Spinal cord (tissue), 10 donors: ENCODE results near the gene MYH11. TPM values are rescaled to one million over a fixed set of nuclear protein-coding genes. Genes with fewer than 3 reads are reported as not detected.
"Not testable (repeated sequence)": the region's sequence is repeated elsewhere in the genome, so short reads cannot be mapped to it uniquely, and the experiment has no call there.

Source experiments
- DNase-seq, 6 donors: peaks; one replicate each; pipeline versions ENCODE4 v3.0.0 to v3.0.0-alpha.2; 2013 to 2015; ENCODE audit warnings: low spot score in 6 of 6, low read depth in 4 of 6
- H3K27ac ChIP-seq: one replicate; pipeline ENCODE4 v1.5.1; 2013; ENCODE audit warnings: low read depth, low read length, control low read depth
- H3K27me3 ChIP-seq: one replicate; pipeline ENCODE4 v1.6.1; 2013; ENCODE audit warnings: low read length; ENCODE audit not compliant: control insufficient read depth, insufficient read depth
- H3K36me3 ChIP-seq: one replicate; pipeline ENCODE4 v1.6.1; 2013; ENCODE audit warnings: low read length; ENCODE audit not compliant: control insufficient read depth, insufficient read depth
- H3K4me1 ChIP-seq: one replicate; pipeline ENCODE4 v1.6.1; 2013; ENCODE audit warnings: low read length; ENCODE audit not compliant: control insufficient read depth, insufficient read depth
- H3K4me3 ChIP-seq: one replicate; pipeline ENCODE4 v1.5.1; 2013; ENCODE audit warnings: low read depth, low read length, control low read depth
- H3K9me3 ChIP-seq: one replicate; pipeline ENCODE4 v1.6.1; 2013; ENCODE audit warnings: low read length; ENCODE audit not compliant: control insufficient read depth, insufficient read depth
- WGBS: methylation state at CpG from one replicate; pipeline ENCODE4 v1.1.5; 2013; ENCODE audit warnings: missing lambda C conversion rate; ENCODE audit not compliant: insufficient coverage; 5-methylcytosine and 5-hydroxymethylcytosine counted together
- polyA plus RNA-seq, 2 donors: library from polyadenylated mRNA; unstranded; fragments of 120-200 nt; gene quantifications; one replicate each; pipeline ENCODE4 v1.2.1, GENCODE V29; 2013; ENCODE audit not compliant: insufficient read length in 2 of 2
- total RNA-seq, 2 donors: library from RNA; depleted of rRNA in 1 of 2; stranded (reverse); fragments of 120-200 nt in 1 of 2; fragments of >200 nt in 1 of 2; gene quantifications; one replicate each; pipeline versions ENCODE4 v1.2.3 to v1.2.4, GENCODE V29; 2013 to 2014
- donor health status: healthy.

MYH11 gene
- total and polyA plus RNA-seq, 4 donors, result 0.93 to 10.6 (median 3.5) TPM

DNA sequence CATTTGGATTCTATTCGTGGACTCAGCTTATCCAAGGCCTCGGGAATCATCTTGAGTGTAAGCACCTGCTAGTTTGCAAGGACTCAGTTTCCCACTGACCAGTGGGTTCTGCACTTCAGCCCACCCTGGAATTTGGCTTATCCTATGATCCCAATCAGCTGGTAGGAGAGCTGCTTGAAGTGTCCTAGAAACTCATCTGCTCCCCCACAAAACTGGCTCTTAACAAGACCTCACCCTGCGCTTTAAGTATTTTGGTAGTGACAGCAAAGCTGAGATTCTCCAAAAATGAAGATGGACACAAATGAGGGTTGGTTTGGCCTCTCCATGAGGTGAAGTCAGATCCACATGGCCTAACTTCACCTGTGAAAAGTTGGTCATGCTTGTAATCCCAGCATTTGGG is 149.5 kb downstream of the MYH11 start:
- WGBS, result 100% methylated on average over 1 of the region's 3 CpGs
- DNase-seq, result no peak
- H3K4me3 ChIP-seq, result no peak overlapping the region
- no peaks in the 10 kb centered on the region for H3K27me3 ChIP-seq
- peaks cover 10% of the 10 kb centered on the region for H3K36me3 ChIP-seq
- H3K27ac ChIP-seq, result no peak overlapping the region
- no peaks in the 10 kb centered on the region for H3K9me3 ChIP-seq
- H3K4me1 ChIP-seq, result no peaks in the 10 kb centered on the region

DNA sequence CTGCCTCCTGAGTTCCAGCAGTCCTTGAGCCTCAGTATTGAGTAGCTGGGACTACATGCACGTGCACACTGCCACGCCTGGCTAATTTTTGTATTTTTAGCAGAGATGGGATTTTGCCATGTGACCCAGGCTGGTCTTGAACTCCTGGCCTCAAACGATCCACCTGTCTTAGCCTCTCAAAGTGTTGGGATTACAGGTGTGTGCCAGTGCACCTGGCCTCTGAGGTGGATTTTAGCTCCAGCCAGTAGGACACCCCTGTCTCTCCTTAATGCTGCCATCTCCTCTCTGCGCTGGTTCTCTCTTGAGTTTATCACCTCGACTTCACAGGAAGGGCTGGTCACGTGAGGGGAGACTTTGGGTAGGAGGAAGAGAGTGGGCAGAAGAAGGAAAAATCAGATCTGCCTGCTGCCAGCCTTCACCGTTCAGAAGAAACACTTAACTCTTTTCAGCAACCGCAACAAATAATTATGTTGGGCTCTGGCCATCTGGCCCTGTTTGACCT is 151.7 kb downstream of the MYH11 start:
- Histone ChIP-seq H3K27ac (no peak overlapping the region), H3K4me1 (no peaks in the 10 kb centered on the region), H3K36me3 (peaks cover 18% of the 10 kb centered on the region), H3K4me3 (no peak overlapping the region), H3K27me3 (no peaks in the 10 kb centered on the region), H3K9me3 (no peaks in the 10 kb centered on the region)
- DNase-seq, result no peak
- WGBS, result 93% methylated on average over 3 of the region's 8 CpGs

DNA sequence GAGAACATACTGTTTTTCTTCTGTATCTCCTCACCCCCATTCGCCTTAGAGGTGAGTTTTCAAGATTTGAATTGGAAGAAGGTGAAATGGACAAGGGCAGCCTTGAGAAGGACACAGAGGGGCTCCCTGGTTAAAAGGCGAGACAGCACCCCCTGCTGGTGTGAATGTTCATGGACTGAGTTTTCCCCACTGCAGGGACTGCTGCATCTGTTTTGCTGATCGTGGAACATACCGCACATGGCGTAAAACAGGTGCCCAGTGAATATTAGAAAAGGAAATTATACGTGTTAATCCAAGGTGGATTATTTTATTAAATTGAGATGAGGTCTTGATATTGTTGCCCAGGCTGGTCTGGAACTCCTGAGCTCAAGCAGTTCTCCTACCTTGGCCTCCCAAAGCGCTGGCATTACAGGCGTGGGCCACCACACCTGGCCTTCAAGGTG is 152.3 kb downstream of the MYH11 start:
- H3K4me3 ChIP-seq, result no peak overlapping the region
- DNase-seq, result peak; percentile 19 to 77 (median 52)
- 54% methylated on average over 7 of the region's 8 CpGs for WGBS
- no peaks in the 10 kb centered on the region for H3K4me1 ChIP-seq
- H3K27ac ChIP-seq, result no peak overlapping the region
- no peaks in the 10 kb centered on the region for H3K27me3 ChIP-seq
- no peaks in the 10 kb centered on the region for H3K9me3 ChIP-seq
- peaks cover 21% of the 10 kb centered on the region for H3K36me3 ChIP-seq

DNA sequence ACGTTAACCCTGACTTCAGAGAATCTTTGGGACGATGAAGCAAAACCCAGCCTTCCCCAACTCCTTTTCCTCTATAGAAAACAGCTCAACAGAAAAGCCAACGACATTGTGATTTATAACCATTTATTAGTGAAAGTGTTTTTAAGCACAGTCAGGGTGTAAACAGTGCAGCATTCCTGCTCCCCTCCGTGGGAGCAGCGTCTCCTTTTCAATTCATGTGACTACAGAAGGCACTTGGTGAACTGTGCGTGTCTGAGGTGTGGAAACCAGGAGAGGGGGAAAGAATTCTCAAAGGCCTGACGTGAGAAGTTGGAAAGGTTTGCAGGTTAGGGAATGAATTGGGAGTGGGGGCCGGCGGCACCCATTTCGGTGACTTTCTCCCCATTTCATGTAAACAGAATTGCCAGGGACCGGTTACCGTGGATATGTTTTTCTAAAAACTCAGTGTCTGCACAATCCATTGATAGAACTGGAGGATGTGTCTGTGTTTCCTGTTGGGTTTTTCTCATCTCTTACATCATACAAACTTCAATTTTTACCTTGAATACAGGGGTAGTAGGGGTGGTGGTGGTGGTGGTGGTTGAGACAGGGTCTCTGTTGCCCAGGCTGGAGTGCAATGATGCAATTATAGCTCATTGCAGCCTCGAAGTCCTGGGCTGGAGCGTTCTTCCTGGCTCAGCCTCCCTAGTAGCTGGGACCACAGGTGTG is 153.6 kb downstream of the MYH11 start:
- no peak overlapping the region for H3K4me3 ChIP-seq
- H3K9me3 ChIP-seq, result no peaks in the 10 kb centered on the region
- WGBS, result 59% methylated on average over 4 of the region's 14 CpGs
- H3K36me3 ChIP-seq, result peaks cover 35% of the 10 kb centered on the region
- H3K4me1 ChIP-seq, result no peaks in the 10 kb centered on the region
- no peaks in the 10 kb centered on the region for H3K27me3 ChIP-seq
- no peak overlapping the region for H3K27ac ChIP-seq
- no peak for DNase-seq

DNA sequence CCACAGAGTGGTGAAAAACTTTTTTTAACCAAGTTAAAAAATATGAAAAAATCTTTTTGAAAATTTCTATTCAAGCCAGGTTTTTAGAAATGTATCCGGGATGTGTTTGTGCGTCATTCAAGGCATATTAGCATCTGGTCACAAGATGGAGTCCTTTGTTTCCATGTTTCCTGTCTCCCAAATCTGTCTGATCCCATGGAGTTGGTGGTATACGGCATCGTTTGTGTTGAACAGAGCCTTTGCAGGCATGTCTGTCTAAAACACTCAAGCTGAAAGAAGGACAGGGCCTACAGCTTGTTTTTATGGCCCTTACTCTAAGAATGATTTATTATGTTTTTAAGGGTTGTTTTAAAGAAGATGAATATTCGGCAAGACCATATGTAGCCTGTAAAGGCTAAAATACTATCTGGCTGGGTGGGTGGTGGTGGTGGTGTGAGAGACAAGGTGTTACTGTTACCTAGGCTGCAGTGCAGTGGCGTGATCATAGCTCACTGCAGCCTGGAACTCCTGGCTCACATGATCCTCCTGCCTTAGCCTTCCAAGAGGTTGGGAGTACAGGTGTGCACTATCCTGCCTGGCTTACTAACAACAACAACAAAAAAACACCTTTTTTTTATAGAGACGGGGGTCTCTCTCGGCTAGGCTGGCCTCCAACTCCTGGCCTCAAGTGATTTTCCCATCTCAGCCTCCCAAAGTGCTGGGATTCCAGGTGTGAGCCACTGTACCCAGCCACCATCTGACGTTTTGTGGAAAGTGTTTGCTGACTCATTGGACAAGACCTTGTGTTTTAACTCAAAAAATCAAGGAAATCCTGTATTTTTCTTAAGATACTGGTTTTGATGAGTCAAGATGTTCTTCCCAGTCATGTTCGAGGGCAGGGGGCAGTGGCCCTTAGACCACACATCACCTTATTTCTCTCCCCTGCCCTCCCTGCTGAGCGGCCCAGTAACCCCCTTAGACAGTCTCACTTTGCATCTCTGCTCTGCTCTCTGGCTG is 154.6 kb downstream of the MYH11 start:
- WGBS, result 71% methylated on average over 5 of the region's 11 CpGs
- Histone ChIP-seq H3K9me3 (no peaks in the 10 kb centered on the region), H3K27me3 (no peaks in the 10 kb centered on the region), H3K4me1 (no peaks in the 10 kb centered on the region), H3K27ac (no peak overlapping the region), H3K36me3 (peaks cover 44% of the 10 kb centered on the region), H3K4me3 (no peak overlapping the region)
- no peak for DNase-seq

- no peaks in the 10 kb centered on the region for H3K27me3 ChIP-seq
- no peak overlapping the region for H3K27ac ChIP-seq
- H3K9me3 ChIP-seq, result no peaks in the 10 kb centered on the region
- H3K4me3 ChIP-seq, result no peak overlapping the region
- WGBS, result 90% methylated on average over 6 of the region's 6 CpGs
- H3K4me1 ChIP-seq, result no peaks in the 10 kb centered on the region
- DNase-seq, result no peak
- H3K36me3 ChIP-seq, result peaks cover 51% of the 10 kb centered on the region
These were observed 155.5 kb downstream of the MYH11 start for GRCh38 chr16:15701367-15701766.

DNA sequence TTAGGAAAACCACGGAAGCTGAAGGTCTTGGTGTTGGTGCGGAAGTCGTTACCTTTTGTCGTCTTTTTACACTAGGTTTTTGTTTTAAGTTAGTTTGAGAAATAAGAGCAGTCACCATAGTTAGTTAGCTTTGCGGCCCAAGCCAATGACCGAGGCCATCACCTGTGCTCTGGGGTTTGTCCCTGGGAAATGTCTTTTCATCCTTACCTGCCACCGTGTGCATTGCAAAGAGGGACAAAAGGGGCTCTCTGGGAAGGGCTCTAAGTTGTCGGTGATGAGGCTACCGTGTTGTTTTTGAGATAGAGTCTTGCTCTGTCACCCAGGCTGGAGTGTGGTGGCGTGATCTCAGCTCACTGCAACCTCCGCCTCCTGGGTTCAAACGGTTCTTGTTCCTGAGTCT is 157.0 kb downstream of the MYH11 start:
- H3K36me3 ChIP-seq, result peaks cover 52% of the 10 kb centered on the region
- no peak overlapping the region for H3K4me3 ChIP-seq
- WGBS, result 98% methylated on average over 7 of the region's 12 CpGs
- H3K9me3 ChIP-seq, result no peaks in the 10 kb centered on the region
- H3K27ac ChIP-seq, result no peak overlapping the region
- DNase-seq, result no peak
- no peaks in the 10 kb centered on the region for H3K27me3 ChIP-seq
- H3K4me1 ChIP-seq, result no peaks in the 10 kb centered on the region

DNA sequence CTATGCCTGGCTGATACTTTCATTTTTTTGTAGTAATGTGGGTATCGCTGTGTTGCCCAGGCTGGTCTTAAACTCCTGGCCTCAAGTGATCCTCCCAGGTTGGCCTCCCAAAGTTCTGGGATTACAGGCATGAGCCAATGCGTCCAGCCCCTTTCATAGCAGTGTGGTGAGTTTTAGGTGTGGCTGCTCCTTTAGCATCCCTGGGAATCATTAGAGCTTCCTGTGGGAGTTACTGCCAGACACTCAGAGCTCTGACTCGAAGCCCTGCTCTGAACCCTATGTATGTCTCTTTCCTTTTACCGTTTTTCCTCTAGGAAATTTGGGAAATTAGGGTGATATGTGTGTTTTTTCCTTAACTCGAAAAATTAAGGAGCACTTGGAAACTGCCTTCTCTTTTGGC is 162.3 kb downstream of the MYH11 start:
- H3K36me3 ChIP-seq, result peaks cover 80% of the 10 kb centered on the region
- 100% methylated on average over 3 of the region's 5 CpGs for WGBS
- no peaks in the 10 kb centered on the region for H3K4me1 ChIP-seq
- no peak overlapping the region for H3K27ac ChIP-seq
- no peak overlapping the region for H3K4me3 ChIP-seq
- no peak for DNase-seq
- H3K9me3 ChIP-seq, result no peaks in the 10 kb centered on the region
- H3K27me3 ChIP-seq, result no peaks in the 10 kb centered on the region

GRCh38 chr16:15692508-15692907 is 164.3 kb downstream of the MYH11 start:
- not testable (repeated sequence) for DNase-seq, H3K4me3 ChIP-seq, H3K4me1 ChIP-seq, H3K27me3 ChIP-seq, H3K9me3 ChIP-seq, H3K27ac ChIP-seq
- H3K36me3 ChIP-seq, result peaks cover 67% of the 10 kb centered on the region
- WGBS, result 83% methylated on average over 1 of the region's 1 CpG
